GM04503 (cell line): Measurements from ENCODE around the gene MC1R.

Experiments
- DNase-seq: peaks from one replicate; pipeline ENCODE4 v3.0.0-alpha.2; 2012; ENCODE audit warnings: low read depth

Gene MC1R

GRCh38 chr16:89895482-89896250, 23.0 kb upstream of the MC1R start:
- DNase-seq, result no peak

- DNase-seq, result no peak
Measured at GRCh38 chr16:89897204-89897603, 21.5 kb upstream of the MC1R start.

GRCh38 chr16:89898201-89898967, 20.3 kb upstream of the MC1R start:
- DNase-seq, result no peak

GRCh38 chr16:89899879-89900481, 18.7 kb upstream of the MC1R start:
- no peak for DNase-seq

- no peak for DNase-seq
Measured at GRCh38 chr16:89900885-89901284, 17.8 kb upstream of the MC1R start.

- DNase-seq, result no peak
Measured at GRCh38 chr16:89902980-89903379, 15.7 kb upstream of the MC1R start.

GRCh38 chr16:89903908-89904515, 14.7 kb upstream of the MC1R start:
- DNase-seq, result no peak

- no peak for DNase-seq
Measured at GRCh38 chr16:89904606-89905510, 13.8 kb upstream of the MC1R start.

GRCh38 chr16:89905511-89906139, 13.0 kb upstream of the MC1R start:
- no peak for DNase-seq

- no peak for DNase-seq
Measured at GRCh38 chr16:89906140-89907025, 12.3 kb upstream of the MC1R start.

GRCh38 chr16:89907055-89907814, 11.4 kb upstream of the MC1R start:
- no peak for DNase-seq

GRCh38 chr16:89908236-89908635, 10.4 kb upstream of the MC1R start:
- no peak for DNase-seq

- no peak for DNase-seq
Measured at GRCh38 chr16:89909777-89910716, 8.6 kb upstream of the MC1R start.

GRCh38 chr16:89910717-89911354, 7.8 kb upstream of the MC1R start:
- DNase-seq, result no peak

GRCh38 chr16:89911375-89911774, 7.3 kb upstream of the MC1R start:
- no peak for DNase-seq

GRCh38 chr16:89912143-89912542, 6.5 kb upstream of the MC1R start:
- no peak for DNase-seq

GRCh38 chr16:89912627-89913026, 6.0 kb upstream of the MC1R start:
- DNase-seq, result no peak
